ENCODE data around the gene EXOC6.

EXOC6 gene

DNA sequence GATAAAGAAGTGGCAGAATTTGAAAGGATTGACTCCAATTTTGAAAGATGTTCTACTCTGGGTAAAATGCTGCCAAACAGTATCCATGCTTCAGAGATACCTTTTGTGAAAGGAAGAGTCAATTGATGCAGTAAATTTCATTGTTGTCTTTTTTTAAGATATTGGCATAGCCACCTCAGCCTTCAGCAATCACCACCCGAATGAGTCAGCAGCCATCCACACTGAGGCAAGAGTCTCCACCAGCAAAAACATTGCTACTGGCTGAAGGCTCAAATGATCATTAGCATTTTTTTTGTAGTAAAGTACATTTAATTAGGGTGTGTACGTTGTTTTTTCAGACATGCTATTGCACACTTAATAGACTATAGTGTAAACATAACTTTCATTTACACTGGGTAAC is 180.6 kb downstream of the EXOC6 start:
- DNase-seq, result no peak

DNA sequence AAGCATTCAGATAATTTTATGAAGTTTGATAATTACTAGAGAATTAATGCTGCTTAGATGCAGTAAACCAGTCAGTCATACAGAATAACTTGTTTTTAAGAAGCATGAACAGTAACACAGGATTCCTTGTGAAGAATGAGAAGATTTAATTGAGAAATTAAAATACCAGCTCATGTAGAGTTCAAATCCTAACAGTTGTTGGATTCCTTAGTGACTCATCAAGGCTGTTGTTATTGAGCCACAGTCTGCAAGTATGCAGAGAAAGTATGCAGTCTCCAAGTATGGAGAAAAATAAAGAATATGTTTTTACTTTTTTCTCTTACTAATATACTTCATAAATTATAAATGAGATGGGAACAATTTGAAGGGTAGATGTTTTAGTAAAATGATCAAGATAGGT is 182.1 kb downstream of the EXOC6 start:
- DNase-seq, result no peak

DNA sequence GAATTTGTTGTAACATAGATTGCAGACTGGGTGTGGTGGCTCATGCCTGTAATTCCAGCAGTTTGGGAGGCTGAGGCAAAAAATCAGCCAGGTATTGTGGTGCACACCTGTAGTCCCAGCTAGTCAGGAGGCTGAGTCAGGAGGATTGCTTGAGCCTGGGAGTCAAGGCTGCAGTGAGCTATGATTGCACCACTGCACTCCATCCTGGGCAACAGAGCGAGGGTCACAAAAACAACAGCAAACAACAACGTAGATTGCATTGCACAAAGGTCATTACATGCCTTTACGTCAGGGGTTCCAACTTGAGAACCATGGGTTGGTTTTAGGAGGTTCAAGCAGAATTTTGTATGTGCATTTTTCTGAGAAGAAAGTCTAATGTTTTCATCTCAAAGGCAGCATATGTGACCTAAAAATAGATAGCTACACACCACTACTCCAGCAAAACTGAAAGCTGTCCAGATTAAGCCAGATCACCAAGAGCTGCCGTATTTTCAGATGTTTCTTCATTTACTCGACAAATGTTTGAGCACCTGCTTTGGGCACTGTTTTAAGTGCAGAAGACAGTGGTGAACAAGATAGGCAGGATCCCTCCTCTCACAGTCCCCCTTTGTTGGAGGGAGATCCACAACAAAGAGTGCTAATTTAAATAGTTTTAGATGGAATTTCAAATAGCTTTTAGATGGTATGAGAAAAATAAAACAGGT is 183.9 kb downstream of the EXOC6 start:
- no peak for DNase-seq

DNA sequence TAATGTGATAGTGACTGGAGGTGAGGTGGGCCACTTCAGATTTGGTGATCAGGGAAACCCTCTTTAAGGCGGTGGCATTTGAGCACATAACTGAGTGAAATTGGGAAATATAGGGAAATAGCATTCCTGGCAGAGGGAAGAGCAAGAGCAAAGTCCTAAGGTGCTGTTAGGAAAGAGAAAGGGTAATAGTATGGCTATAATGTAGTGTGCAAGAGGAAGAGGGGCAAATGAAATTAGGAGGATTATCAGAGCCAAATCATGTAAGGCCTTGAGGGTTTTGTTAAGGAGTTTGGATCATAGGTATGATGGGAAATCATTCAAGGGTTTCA is 184.5 kb downstream of the EXOC6 start:
- no peak for DNase-seq

DNA sequence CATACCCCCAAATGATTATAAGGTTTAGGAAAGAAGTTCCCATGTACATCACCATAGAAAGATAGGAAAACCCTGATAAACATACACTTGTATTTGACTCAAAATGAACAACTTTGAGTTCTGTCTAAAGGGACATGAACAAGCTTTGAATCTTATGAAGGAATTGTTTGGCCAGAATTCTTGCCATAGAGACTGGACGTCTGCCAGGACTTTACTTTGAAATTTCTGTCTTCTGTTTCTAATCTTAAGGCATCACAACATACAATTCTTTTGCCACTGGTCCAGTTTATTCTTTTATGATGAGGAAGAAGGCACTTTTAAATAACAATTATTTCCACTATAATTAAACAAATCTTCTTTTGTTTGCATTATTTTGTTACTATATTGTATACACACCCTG is 186.1 kb downstream of the EXOC6 start:
- DNase-seq, result no peak

DNA sequence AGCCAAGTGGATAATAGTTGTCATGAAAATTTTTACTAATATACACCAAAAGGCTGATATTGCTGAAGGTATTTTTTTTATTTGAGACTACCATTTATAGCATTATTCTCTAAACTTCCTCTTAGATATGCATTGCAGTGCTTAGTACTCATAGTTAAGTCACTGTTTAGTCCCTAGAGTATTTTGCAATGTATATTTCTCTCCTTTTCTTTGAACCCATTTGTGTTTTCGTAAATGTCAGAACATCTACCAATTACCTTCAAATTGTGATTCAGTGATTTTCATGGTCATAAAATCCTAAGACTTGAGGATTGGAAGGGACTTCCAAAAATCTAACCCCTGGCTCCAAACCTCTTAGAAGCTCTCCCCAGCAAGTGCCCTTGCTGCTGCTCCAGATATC is 190.8 kb downstream of the EXOC6 start:
- no peak for DNase-seq

DNA sequence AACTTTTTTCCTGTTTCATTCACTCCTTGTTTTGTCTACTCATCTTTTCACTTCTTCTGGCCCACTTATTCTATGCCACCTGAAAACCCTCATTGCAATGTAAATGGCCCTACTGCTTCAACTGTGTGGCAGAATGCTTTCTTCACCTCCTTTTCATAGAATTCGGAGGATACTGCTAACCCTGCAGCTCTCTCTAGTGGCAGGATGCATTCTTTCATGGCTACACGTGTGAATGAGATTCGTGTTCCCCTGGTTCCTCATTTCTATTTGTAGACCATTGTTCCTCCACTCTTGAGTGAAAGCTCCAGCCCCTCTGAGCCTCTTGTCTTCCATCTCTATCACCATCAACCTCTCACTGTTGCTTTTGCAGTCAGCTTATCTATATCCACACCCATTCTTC is 191.4 kb downstream of the EXOC6 start:
- DNase-seq, result no peak

DNA sequence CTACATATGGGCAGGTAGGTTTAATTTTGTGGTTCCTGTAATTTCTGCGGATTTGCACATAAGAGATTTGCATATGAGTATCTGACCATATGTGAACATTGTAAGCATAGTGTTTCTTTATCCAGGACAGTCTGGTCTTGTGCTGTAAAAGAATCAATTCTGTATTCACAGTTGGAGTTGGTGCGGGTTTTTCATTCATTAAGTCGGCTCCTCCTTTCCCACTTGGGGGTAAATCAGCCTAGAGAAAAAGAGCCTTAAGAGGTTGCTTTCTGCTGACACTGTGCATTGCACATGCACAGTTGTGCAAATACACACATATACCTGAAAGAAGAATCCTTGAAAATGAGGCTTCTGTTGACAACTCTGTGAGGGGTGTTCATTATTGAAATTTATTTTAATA is 206.2 kb downstream of the EXOC6 start:
- no peak for DNase-seq

DNA sequence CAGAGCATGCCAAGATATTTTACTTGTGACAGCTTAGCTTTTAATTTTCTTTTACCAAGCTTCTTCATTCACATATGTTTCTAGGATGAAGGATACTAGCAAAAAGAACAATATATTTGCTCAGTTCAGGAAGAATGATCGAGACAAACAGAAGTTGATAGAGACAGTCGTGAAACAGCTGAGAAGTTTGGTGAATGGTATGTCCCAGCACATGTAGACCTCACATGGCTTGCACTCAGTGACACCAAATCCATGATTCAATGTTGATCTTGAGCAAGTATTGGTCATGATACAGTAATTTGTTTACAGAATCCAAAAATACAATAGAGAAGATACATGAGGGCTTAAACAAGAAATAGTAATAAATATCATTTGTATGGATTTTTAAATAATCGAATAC is 209.8 kb downstream of the EXOC6 start:
- DNase-seq, result no peak

DNA sequence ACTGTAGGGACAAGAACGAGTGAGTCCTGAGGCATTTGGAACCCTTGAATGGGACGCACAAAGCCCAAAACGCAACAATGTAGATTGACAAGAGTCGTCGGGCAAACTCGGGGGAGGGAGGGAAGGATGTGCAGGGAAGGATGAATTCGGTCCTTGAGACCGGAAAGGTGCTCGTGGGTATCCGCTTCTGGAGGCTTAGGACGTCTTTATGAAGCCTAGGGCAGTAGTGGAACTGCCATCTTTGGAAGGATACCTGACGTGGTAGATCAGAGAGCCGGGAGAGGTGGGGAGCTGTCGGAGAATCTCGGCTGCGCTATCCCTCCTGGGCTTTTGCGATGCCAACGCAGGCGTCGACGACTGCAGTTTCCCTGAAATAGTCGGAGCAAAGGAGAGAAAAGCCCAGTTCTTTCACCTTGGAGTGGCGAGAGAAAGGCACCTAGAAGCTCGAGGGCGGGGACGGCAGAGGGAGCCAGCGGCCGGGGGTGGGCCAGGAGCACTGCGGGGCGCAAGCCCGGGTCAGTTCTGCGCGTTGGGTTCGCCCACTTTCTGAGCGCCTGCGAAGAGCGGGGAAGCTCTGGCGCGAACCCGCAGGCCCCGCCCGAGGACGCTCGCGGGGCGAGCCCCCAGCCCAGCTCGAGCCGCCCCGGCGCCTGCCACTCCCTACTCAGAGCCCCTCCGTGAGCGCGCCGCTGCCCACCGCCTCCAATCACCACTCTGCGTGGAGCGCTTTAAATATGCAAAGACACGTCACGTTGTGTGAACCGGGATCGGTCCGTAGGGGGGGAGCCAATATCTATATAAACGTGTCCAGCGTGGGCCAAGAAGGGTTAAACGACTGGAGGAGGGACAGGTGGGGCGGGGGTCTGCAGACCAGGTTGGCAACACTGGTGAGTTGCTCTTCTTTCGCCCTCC is 211.9 kb downstream of the EXOC6 start, which contains the start of gene CYP26C1:
TSS of gene CYP26C1 (plus strand) at position 824 of the 912 bp plus-strand sequence. CDS start 466 bp downstream, outside the sequence.
- no peak for DNase-seq

DNA sequence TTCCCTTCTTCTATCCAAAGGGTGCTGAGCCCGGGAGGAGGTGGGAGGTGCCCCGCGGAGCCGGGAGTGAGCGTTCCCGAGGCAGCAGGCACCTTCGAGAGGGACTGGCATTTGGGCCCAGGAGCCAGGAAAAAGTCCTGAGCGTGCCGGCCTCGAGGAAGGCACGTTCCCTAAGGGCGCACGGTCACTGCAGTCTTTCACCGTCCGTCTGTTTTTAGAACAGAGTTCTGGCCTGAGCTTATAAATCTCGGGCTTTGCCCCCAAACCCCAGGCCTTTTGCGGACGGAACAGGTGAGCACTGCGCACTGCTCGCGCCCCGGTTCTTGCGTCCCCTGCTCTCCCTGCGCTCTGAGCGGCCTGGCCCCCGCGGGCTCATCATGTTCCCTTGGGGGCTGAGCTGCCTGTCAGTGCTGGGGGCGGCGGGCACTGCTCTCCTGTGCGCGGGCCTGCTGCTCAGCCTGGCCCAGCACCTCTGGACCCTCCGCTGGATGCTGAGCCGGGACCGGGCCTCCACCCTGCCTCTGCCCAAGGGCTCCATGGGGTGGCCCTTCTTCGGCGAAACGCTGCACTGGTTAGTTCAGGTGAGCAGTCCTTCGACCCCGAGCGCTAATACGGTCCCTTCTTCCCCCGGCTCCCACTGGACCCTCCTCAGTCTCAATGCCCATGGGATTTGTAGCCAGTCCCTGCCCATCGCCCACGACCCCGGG is 212.7 kb downstream of the EXOC6 start:
- no peak for DNase-seq

DNA sequence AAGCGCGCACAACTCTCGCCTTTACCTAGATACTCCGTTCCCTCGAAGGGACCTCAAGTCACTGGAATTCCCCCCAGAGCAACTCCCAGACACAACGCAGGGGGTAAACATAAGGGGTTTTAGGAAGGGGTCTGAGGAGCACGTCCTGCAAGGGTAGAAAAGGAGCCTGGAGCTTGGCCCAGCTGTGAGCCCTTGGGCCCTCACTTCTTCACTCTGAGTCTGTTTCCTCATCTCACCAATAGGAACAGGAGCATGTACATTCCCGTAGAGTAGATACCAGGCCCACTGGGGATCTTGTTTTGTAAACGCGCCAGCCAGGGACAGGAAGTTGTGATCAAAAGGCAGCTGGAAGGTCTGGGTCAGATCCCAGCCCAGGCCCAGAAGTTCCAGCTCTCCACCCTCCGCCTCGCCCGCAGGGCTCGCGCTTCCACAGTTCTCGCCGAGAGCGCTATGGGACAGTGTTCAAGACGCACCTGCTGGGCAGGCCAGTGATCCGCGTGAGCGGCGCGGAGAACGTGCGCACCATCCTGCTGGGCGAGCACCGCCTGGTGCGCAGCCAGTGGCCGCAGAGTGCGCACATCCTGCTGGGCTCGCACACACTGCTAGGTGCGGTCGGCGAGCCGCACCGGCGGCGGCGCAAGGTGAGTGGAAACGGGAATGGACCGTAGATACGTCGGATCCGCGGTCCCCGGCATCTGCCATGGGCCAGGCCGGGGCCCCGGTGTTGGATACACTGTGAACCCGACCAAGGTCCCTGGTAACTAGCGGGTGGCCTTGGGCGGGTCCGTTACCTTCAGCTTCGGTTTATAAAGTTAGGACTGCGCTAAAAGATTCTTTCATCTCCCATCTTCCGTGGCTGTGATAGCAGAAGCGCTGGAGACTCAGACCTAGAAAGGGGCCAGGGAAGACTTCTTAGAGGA is 213.5 kb downstream of the EXOC6 start:
- DNase-seq, result no peak

DNA sequence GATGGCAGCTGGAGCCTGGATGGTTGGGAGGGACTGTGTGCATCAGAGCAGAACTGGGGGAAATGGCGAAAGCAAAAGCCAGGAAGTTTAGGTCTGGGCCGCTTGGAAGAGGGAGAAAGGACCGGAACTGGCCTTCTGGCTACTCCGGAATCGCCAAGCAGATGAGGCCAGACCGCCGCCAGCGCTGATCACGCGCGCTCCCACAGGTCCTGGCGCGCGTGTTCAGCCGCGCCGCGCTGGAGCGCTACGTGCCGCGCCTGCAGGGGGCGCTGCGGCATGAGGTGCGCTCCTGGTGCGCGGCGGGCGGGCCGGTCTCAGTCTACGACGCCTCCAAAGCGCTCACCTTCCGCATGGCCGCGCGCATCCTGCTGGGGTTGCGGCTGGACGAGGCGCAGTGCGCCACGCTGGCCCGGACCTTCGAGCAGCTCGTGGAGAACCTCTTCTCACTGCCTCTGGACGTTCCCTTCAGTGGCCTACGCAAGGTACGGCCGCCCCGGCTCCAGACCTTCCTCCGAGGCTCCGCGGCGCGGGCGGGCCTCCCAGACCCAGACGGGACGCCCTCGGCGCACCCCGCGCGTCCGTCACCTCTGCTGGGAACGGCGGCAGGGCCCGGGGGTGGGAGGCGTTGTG is 214.3 kb downstream of the EXOC6 start:
- DNase-seq, result no peak

DNA sequence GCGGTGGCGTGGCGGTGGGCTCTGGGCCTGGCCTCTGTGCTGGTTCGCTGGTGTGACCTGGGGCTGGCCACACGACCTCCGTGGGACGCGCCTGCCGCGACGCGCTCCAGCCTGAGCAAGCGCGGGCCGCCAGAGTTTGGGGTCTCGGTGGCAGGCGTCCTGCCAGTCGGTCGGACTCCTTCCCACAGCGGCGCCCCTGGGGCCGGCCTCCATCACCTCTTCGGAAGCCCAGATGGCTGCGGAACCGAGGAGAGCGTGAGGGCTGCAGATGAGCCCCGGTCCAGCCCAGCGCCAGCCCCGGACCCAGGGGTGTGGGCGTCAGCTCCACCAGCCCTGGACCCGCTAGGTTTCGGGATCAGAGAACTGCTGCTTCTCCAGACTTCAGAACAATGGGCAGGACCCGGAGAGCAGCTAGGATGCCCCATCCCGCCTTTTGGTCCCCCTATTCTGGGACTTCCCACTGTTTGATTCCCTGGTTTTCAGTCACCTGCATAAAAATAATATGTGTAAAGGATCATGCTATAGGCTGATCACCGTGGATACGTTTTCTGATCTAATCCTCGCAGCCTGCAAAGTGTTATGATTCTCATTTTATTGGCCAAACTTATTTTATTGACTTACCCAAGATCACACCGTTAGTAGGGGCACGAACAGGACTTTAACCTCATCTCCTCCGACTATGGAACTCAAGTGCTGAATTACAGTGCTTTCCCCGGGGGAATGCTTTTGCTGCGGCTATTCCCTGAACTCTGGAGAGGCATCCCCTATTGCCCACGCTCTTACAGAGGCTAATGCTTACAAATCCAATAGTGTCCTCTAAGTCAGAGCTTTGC is 215.0 kb downstream of the EXOC6 start:
- no peak for DNase-seq

DNA sequence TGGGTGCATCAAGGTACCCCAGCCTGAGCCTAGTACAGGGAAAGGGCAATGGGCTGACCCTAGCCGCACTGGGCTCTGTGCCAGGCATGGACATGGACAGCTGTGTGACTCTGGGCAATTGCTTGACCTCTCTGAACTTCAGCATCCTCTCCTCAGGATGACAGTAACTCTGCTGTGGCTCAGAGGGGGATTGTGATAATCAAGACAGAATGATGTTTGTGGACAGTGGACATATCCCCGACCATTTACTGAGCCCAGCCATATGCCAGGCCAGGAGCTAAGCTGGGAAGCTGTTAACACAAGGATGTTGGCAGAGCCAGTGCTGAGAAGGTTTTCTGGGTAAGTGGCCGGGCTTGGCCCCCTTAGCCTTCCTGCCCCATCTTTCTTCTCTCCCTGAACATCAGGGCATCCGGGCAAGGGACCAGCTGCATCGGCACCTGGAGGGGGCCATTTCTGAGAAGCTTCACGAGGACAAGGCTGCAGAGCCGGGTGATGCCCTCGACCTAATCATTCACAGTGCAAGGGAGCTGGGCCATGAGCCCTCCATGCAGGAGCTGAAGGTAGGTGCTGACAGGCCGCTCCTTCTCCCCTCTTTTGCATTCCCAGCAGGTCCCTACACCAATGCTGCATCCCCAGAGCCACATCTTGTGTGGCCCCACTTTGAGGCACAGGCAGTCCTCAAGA is 215.8 kb downstream of the EXOC6 start:
- no peak for DNase-seq

DNA sequence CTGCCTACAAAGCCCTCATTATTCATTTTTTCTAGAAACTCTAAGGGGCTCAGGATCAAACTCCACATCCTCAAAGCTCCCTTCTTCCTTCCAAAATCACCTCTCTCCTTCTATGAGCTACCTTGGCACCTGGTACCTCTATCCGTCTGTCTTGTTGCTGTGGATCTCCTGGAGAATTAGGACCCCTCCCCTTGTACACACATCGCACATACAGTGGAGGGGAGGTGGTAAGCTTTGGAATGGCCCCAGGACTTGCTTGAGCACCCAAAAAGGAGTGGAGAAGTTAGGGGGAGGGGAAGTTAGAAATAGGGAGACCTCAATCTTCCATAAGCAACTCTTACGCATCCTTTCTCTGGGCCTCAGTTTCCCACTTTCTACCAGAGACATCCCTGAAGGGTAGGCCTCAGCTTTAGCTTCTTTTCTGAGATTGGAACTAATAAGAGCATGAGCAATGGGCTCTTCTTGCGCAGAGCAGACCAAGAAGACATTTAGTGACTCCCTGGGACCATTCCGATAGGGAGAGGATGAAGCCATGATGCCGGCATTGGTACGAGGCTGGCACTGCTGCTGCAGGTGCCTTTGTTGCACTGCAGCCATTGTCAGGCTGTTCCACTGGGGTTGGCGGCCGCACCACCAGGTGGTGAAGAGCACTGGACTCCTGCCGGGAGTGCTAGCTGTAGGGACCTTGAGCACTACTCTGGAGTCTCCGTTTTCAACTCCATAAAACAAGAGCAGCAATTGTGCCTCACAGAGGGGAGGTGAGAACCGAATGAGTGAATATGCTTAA is 216.7 kb downstream of the EXOC6 start:
- DNase-seq, result no peak

DNA sequence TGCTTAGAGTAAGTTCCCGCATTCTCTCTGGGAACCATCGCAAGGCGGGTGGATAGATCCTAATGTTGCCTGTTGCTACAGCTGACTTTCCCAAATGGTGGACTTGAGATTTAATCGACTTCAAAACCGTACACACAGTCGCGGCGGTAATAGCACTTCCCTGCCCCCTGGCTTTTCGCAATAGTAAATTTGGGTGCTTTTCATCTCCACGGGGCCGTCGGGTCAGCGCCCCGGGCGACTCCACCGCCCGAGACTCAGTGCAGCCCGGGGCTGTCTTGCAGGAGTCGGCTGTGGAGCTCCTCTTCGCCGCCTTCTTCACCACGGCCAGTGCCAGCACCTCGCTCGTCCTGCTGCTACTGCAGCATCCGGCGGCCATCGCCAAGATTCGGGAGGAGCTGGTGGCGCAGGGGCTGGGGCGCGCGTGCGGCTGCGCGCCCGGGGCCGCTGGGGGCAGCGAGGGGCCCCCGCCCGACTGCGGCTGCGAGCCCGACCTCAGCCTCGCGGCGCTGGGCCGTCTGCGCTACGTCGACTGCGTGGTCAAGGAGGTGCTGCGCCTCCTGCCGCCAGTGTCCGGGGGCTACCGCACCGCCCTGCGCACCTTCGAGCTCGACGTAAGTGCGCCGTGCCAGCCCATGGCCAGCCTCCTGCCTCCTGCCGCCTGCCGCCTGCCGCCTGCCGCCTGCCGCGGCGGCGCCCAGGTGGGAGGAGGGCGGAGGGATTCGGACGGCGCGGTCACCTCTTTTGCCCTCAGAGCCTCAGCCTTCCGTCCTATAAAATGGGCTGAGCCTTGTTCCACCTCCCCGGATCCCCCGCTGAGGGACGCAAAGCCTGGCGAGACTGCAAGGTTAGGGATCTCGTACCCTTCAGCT is 217.6 kb downstream of the EXOC6 start:
- DNase-seq, result no peak

DNA sequence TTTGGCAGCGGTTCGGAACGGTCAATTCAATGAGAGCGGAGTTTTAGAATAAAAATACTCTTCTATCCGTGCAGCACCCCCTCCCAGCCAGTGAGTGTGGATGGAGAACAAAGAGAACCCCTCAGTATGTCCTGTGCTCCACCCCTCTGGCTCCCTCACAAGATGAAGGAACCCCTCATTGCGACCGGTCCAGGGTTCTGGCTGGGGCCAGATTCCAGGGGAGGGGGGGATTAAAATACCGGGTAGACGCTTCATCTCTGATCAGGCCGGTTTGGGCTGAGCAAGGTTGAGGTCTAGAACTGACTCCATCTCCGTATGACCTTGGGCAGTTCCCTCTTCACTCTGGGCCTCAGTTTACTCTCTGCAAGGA is 218.2 kb downstream of the EXOC6 start:
- no peak for DNase-seq
